OCI-M1 (cell line): ENCODE data around the gene NHLRC2.

ENCODE experiments used
- DNase-seq: peaks from one replicate; lab custom pipeline; 2025; lab: John Stamatoyannopoulos, UW

The NHLRC2 gene

DNA sequence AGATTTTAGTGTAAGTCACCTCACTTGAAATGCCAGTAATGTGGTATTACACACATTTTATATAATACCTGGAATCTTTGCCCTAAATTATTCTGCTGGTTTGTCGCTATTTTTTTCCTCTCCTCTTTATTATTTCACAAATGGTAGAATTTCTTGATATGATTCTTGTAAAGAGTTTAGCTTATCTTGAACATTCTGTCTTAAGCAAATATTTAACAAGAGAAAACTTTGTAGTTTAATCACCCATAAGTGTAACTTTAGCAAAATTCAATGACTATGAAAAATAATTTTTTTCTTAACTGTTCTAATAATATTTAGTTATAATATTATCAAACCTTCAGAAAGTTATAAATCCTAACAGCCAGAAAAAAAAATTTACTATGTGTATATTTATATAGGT, 56.7 kb downstream of the NHLRC2 start:
- DNase-seq, result no peak

DNA sequence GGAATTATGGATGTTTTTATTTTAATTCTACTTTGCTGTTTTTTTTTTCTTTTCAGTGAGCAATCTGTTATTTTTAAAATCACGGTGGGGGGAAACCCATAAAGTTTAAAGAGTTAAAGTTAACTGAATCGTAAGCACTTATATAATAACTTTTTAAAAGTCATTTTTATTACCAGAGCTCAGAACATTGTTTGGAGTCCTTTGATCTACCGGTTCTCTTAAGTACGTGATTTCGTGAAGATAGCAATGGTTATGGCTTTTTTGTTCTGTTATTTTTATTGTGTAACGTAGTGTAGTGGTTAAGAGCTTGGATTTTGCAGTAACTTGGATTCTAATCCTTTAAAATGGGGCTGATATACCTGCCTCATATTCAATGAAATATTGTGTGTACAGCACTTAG, 57.4 kb downstream of the NHLRC2 start:
- DNase-seq, result no peak

DNA sequence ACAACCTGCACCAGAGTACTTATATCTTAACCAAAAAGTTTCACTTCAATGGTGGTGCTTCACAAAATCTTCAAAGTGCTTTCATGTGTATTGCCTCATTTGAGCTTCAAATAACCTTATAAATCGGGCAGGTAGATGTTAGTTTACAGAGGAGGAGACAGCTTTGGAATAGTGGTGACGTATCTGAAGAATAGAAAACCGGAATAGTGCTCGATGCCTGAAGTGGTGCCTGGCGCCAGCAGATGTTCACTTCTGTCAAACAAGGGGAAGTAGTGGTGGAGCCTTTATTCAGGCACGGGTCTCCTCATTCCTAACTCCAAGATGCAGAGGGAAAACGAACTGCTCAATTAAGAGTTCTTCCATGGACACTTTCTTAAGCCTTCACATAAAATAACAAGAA, 58.1 kb downstream of the NHLRC2 start:
- DNase-seq, result no peak

DNA sequence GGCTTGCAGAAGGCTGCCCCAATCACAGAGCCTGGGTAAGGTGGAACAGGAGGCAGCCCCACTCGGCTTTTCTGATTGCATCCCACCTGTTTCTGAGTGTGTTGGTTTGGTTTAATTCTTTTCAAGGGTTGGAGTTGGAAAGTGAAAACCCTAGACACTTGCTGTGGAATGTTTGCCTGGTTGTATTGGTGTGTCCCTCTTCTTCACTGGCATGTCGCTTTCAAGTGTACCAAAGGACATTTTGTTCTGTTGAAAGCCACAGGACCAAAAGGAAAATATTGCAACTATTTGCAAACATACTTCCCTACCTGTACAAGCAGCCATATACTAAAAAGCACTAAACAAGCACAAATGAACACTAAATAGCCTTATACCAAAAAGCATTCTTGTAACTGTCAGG, 60.5 kb downstream of the NHLRC2 start:
- no peak for DNase-seq

DNA sequence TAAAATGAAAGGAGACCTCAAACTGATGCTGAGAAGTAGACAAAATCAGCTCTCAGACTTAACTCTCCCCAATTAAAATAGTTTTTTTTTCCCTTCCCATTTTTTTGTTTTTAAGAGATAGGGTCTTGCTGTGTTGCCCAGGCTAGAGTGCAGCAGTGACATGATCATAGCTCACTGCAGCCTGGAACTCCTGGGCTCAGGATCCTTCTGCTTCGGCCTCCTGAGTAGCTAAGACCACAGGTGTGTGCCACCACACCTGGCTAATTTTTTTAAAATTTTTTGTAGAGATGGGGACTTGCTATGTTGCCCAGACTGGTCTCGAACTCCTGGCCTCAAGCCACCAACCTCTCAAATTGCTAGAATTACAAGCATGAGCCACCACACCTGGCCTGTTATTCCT, 61.1 kb downstream of the NHLRC2 start:
- no peak for DNase-seq

DNA sequence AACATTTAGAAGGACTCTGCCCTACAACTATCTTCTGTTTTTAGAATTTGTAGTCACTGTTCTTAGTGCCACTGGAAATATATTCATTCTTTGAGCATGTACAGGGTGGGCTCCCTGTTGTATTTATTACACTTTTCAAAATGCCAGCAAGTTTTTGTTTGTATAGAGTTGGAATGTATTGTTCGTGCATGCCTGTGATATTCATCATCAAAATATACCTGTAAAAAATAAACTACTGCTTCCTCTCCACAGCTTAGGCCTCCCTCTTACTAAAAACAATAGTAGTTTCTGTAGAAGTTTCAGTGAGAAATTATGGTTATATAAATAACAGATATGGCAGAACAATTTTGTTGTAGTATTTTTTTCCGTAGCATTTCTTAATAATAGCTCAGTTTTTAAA, 61.6 kb downstream of the NHLRC2 start:
- DNase-seq, result no peak

DNA sequence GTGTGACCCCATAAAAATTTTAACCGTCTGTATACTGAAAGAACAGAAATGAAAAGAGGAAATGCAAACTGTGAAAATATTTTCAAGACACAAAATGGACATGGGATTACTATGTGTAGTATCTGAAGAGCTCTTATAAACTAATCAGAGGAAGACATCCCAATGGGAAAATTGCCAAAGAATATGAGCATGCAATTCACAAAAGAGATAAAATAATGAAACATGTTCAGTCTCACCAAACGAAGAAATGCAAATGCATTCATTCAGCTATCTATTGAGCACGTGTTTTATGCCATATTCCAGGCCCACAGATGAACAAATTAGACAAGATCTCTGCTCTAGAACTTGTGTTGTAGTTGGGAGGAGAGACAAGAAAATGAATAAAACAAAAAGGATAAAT, 63.2 kb downstream of the NHLRC2 start:
- no peak for DNase-seq

DNA sequence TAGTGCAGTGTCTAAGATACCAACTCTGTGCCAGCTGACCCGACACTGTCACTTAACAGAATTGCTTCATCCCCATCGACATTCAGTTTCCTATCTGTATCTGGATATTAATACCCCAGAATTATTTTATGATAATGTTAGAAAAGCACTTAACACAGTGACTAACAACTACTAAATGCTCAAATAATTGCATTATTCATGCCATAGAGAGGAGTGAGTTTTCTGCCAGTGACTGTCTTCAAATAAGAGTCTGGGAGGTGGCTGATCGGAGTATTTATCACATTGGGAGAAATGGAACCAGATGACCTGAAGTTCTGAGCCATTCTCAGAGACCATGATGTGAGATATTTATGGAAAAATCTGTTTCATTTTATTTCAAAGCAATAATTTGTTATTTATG, 65.7 kb downstream of the NHLRC2 start:
- no peak for DNase-seq

DNA sequence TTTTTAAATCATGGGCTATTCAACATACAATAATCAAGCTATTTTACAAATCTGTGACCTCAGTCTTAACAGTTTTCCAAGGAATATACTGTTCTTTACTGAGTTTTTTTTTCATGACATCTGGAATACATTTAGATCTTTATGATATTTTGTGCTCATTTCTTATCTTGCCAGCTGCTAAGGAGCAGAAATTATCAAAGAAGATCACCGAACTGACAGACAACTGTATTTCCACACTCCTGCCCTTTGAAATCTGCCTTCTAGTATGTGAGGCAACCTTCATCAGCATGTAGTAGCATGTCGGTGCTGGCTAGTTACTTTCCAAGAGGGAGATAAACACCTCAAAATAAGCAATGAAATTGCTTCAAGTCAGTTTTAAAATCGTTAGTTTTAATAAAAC, 66.4 kb downstream of the NHLRC2 start:
- DNase-seq, result no peak

DNA sequence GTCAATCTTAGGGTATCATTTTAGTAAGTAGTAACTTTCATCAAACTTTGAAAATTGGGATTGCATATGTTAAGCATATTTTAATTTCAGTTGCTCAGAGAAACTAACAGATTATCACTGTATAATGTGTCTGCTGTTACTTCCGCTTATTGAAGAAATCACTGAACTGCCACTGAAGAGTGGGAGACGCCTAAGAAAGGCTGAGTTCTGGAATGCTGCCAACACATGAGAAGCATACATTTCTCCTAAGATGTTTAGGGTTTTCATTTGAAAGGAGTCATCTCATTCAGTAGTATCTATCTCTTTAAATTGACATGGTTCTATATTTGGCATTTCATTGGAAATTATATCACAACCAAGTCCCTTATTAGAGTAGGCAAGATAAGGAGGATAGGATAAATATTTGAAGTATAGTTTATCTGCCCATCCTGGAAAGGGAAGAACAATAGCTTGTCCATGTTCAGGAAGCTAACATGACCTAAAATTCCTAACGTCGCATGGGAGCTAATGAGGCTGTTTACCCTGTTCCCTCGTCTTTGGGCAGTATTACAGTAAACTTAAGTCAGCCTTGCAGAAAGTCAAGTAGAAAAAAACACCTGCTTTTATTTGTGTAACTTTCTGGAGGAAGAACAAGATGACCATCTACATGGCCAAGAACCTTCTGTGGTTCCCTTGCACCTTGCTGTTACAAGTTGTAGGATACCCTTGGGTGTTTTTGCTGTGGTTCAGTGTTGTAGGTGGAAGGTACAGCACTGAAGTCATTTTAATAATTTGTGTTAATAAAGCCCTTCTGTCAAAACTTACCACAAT, 67.3 kb downstream of the NHLRC2 start:
- DNase-seq, result peak; percentile 75

DNA sequence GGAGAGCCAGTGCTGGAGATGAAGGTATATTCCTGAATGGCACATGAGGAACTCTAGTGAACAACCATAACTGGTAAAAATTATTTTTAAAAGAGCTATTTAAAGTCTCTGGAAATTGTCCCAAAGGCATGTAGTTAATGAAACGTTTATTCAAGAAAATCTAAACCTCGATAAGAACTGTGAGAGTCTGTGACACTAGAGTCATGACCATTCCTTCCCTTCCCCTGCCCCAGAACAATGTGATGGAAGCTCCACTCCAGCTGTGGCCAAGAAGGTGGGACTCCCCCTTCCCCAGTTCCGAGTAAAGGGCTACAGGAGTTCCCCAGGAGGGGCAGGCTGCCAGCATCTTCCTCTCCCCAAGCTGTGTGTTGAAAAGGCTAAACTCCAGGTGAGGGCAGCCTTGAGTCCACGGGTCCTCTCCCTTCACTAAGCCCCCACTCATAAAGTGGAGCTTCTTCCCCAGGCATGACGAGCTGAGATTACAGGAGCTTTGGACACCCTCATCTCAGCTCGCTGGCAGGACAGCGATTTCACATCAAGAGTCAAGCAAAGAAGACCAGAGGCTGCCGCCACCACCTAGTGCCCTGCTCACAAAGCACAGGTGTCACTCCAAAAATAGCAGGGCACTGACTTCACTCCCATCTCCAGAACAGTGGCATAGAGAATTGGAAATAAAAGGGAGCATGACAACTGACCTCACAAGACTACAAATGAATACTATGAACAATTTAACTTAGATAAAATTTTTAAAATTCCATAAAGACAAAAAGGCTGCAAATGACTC, 68.5 kb downstream of the NHLRC2 start:
- no peak for DNase-seq

DNA sequence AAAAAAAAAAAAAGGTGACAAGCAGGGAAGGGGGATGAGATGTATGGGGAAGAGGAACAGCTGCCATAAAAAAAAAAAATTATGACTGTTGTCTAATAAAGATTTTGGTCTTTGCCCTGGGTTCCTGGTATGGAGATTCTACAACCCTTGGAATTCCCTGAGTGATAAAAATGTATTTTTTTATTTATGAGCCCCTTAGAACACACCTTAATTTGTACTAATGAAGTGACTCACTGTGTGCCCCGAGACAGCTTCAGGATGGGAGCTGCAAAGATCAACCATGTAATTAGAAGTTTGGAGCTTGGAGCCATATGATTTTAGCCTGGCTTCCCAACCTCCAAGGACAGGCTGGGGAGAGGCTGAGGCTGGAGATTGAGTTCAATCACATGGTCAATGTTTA, 69.7 kb downstream of the NHLRC2 start:
- no peak for DNase-seq

DNA sequence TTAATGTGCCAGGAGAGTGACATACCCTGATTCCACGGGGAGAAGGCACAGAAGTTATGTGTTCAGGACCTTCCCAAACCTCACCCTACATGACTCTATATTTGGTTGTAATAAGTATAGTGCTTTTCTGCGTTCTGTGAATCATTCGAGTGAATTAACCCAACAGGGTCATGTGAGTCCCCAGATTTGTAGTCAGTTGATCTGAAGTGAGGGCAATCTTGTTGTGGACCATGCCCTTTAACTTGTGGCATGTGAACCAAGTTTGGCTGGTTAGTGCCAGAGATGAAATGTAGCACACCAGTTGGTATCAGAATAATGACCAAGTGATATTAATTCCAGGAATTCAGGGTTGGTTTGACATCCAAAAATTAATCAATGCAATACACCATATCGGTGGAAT, 70.2 kb downstream of the NHLRC2 start:
- DNase-seq, result no peak

DNA sequence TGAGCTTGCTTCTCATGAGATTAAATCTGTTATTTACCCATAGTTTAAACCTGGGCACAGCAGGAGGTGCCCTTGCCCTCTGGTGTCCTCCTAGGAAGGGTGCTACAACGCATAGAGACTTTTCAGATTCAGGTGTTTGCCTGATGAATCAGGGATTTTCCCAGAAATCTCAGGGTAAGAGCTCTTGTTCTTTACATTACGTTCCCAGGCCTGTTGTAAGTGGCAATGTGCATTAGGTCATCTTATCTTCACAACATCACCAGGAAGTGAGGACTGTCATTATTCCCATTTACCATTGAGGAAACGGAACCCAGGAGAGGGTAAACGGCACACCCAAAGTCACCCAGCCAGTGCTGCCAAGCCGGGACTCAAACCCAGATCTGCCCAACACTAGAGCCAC, 73.0 kb downstream of the NHLRC2 start:
- no peak for DNase-seq

DNA sequence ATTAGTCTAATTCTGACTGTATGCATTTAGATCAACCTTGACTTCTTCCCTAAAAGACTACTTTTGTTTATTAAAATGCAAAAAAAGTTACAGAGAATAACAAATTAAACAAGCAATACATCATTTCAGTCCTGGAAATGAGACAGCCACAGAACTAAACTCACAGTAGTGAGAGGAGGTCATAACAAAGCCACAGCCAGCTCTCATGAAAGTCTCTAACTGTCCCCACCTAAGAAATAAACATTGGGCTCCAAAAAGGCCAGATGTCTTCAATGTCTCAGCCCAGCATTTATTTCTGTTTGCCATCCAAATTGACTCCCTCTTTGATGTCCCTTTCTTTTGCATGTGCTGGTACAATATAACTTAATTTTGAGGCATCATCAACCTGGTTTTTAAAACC, 74.4 kb downstream of the NHLRC2 start:
- DNase-seq, result no peak

DNA sequence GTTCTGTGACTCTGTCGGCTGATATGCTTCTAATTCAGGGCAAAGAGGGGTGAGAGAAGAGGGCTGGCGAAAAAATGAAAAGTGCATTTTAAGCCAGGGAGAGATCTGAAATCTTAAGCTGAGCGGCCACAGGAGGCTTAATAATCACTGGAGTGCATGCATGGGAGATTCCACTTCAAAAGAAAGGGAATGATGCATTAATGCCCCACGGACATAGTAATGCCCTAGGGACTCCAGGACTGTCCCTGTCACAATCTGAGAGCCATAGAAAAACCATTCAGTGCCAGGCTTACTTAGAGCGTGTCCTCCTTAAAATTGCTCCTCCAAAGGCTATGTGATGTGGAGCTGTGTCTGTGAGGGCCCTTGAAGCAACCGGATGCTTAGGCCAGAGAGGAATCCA, 75.1 kb downstream of the NHLRC2 start:
- no peak for DNase-seq

DNA sequence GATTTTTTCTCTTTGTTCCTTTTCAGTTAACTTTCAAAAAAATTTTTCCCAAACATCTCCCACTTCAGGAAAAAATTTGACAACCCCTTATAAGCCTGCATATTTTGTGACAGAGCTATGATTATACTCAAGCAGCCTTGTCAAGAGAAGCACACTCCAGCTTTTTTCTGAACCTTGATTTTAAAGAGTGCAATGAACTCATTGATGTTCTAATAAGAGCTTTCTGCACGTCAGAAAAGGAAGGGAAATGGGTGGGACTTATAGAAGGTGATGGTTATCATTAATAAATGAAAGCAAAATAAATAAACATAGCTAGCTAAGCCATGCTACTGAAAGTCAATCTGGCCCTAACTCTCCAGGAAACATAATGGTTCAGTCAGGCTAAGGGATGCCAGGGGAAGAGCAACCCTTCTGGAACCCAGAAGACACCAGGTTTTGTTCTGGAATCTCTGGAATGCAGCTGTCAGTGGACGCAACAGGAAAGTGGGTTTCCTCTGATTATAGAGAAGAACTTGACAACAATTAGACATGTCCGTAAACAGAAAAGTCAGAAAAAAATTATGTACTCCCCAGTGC, 76.1 kb downstream of the NHLRC2 start:
- no peak for DNase-seq

DNA sequence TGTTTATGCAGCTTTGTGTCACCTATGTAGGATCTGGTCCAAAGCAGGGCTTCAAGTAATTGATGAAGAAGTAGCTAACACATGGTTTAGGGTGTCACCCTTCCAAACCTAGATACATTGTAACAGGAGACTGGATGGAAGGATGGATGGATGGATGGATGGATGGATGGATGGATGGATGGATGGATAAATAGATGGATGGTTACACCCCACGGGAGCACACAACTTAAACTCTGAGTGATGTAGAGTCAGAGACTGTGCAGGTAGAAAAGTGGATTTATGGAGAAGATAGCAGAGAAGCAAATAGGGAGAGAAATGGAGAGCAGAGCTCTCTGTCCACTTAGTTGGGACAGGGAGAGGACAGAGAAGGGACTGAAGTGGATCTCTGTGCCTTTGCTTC, 78.4 kb downstream of the NHLRC2 start:
- no peak for DNase-seq

DNA sequence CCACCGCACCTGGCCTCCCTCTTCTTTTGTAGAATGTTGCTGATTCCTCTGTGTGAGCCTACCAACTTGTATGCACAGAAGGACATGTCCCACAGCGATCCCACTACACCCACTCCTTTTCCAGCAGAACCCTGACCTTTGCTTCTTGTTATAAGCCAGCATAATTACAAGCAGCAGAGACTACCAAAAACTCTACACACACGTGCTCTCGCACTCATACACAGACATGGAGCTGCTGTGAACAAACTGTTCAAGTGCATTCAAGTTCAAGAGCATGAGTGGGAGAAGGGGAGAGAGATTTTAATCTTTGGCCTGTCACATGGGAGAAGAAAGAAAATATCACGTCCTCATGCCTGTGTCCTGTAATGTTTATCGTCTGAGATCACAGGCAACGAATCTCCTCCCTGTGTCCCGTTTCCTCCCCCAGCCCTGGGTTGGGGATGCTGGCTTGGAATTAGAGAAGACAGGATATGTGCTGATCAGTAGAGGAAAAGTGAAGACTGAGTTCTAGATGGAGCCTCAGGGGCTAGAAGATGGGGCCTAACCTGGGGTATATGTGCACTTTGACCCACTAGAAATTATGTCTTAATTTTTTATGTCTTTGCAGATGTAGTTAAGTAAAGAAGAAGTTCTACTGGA, 79.6 kb downstream of the NHLRC2 start:
- no peak for DNase-seq

DNA sequence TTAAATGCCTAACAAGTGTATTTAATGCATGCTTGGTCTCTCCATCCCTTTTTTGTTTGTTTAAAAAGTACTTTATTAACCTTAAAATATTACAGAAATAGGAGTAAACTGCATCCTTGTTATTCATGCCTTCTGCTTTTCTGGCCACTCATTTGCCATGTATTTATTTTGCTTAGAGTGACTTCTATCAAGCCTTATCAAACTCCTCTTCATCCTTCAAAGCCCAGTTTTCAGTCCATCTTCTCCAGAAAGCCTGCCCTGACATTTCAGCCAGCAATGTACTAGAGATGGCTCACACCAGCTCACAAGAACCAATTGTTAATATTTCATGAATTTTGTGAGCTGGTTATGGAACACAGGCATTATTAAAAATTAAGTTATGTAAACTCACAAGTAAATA, 82.8 kb downstream of the NHLRC2 start:
- DNase-seq, result no peak

DNA sequence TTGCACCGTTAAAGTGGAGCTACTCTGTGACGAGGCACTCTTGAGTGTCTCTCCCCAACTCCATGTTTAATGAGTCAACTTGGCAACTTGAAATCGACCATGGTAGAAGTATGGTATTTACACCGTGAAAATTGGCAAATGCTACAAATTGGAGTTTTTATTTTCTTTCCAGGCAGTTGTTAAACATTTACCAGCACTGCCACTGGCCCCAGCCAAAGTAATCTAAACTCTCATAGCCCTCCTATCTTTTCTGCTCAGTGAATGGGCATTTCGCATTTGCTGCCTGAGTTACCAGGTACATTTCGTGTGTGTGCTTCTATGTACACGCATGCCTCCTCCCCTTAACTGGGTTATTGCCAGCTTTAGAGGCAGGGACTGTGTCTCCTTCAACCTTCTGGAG, 83.3 kb downstream of the NHLRC2 start:
- no peak for DNase-seq

DNA sequence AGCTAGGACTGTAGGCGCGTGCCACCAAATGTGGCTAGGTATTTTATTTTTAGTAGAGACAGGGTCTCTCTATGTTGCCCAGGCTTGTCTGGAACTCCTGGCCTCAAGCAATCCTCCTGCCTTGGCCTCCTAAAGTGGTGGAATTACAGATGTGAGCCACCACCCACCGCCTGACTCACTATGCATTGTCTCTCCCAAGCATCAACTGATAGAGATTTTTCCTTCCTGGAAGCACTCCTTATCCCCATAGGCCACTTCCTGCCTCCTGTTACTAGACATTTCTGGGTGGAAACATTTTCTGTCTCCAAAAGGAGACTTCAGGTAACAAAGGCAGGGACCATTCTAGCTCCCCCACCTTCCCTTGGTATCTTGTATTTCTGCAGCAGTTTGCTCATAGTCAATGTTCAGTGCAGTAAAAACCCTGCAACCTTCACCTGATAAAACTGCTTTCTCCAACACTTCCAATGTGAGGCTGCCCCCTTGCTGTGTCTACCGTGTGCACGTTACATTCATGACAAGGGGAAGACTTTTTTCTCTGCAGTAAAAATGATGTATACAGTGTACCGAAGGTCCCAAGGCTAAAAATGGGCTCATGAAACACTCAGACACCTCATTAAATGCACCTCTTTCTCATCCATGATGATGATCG, 84.9 kb downstream of the NHLRC2 start:
- DNase-seq, result peak; percentile 12
